IgD-negative memory B cell (primary cell): ENCODE measurements around the gene FGF8. TPM values are rescaled to one million over a fixed set of nuclear protein-coding genes. Genes with fewer than 3 reads are reported as not detected.
"Not testable (repeated sequence)": the region's sequence is repeated elsewhere in the genome, so short reads cannot be mapped to it uniquely, and the experiment has no call there.

ENCODE experiments used
- H3K27ac Mint-ChIP-seq, 3 donors: one replicate each; pipeline ENCODE4 v1.8.0; 2020 to 2022; ENCODE audit warnings: mild to moderate bottlenecking in 3 of 3, mixed read lengths in 3 of 3, moderate library complexity in 1 of 3
- H3K27me3 Mint-ChIP-seq: one replicate; pipeline ENCODE4 v1.8.0; 2021; ENCODE audit warnings: mixed read lengths
- H3K36me3 Mint-ChIP-seq: one replicate; pipeline ENCODE4 v1.8.0; 2020; ENCODE audit warnings: mild to moderate bottlenecking, mixed read lengths
- H3K4me1 Mint-ChIP-seq, 3 donors: one replicate each; pipeline ENCODE4 v1.8.0; 2020 to 2022; ENCODE audit warnings: mixed read lengths in 3 of 3, mild to moderate bottlenecking in 1 of 3
- H3K4me3 Mint-ChIP-seq, 4 donors: one replicate each; pipeline ENCODE4 v1.8.0; 2020 to 2022; ENCODE audit warnings: mild to moderate bottlenecking in 4 of 4, mixed read lengths in 4 of 4, moderate library complexity in 3 of 4
- H3K9me3 Mint-ChIP-seq, 3 donors: one replicate each; pipeline ENCODE4 v1.8.0; 2020 to 2021; ENCODE audit warnings: mixed read lengths in 3 of 3, mild to moderate bottlenecking in 1 of 3
- polyA plus RNA-seq: library from polyadenylated mRNA; unstranded; fragments of 300-500 nt; fragmentation: Illumina TruSeq; gene quantifications from one replicate; pipeline ENCODE4 v1.2.3, GENCODE V29; 2021

The FGF8 gene
- polyA plus RNA-seq, 1 donor from 2014 or later, result not detected

GRCh38 chr10:101793526-101793925, 17.6 kb upstream of the FGF8 start:
- H3K36me3 Mint-ChIP-seq, result no peaks in the 10 kb centered on the region
- peak overlapping the region in 1 of 3 donors; percentile 34 for H3K27ac Mint-ChIP-seq
- no peaks in the 10 kb centered on the region for H3K27me3 Mint-ChIP-seq
- no peaks in the 10 kb centered on the region for H3K9me3 Mint-ChIP-seq
- H3K4me3 Mint-ChIP-seq, result no peak overlapping the region
- peaks cover 0 to 1% (median 0%) of the 10 kb centered on the region in 3 donors for H3K4me1 Mint-ChIP-seq

- peak overlapping the region in 1 of 3 donors; percentile 27 for H3K27ac Mint-ChIP-seq
- no peaks in the 10 kb centered on the region for H3K9me3 Mint-ChIP-seq
- H3K4me3 Mint-ChIP-seq, result no peak overlapping the region
- no peaks in the 10 kb centered on the region for H3K27me3 Mint-ChIP-seq
- peaks cover 5 to 11% (median 8%) of the 10 kb centered on the region in 3 donors for H3K4me1 Mint-ChIP-seq
- no peaks in the 10 kb centered on the region for H3K36me3 Mint-ChIP-seq
These were observed 13.8 kb upstream of the FGF8 start for GRCh38 chr10:101789686-101790085.

GRCh38 chr10:101789231-101789630, 13.3 kb upstream of the FGF8 start:
- not testable (repeated sequence) for H3K4me3 Mint-ChIP-seq, H3K27me3 Mint-ChIP-seq, H3K9me3 Mint-ChIP-seq, H3K36me3 Mint-ChIP-seq
- Mint-ChIP-seq H3K4me1 (peaks cover 6 to 15% (median 13%) of the 10 kb centered on the region in 3 donors), H3K27ac (peak overlapping the region in 1 of 3 donors; percentile 27)

GRCh38 chr10:101785801-101786200, 9.9 kb upstream of the FGF8 start:
- Mint-ChIP-seq H3K4me3 (no peak overlapping the region), H3K27ac (peak overlapping the region in 1 of 3 donors; percentile 41), H3K36me3 (no peaks in the 10 kb centered on the region), H3K9me3 (no peaks in the 10 kb centered on the region), H3K4me1 (peaks cover 22 to 34% (median 34%) of the 10 kb centered on the region in 3 donors), H3K27me3 (no peaks in the 10 kb centered on the region)

GRCh38 chr10:101784558-101784957, 8.6 kb upstream of the FGF8 start:
- peak overlapping the region in 1 of 4 donors; percentile 100 for H3K4me3 Mint-ChIP-seq
- H3K27ac Mint-ChIP-seq, result peak overlapping the region in 2 of 3 donors; percentile 59 to 99
- H3K36me3 Mint-ChIP-seq, result no peaks in the 10 kb centered on the region
- no peaks in the 10 kb centered on the region for H3K27me3 Mint-ChIP-seq
- H3K9me3 Mint-ChIP-seq, result no peaks in the 10 kb centered on the region
- peaks cover 22 to 38% (median 37%) of the 10 kb centered on the region in 3 donors for H3K4me1 Mint-ChIP-seq

GRCh38 chr10:101783736-101784118, 7.8 kb upstream of the FGF8 start:
- peak overlapping the region; percentile 91 to 99 (median 93) for H3K27ac Mint-ChIP-seq
- H3K4me1 Mint-ChIP-seq, result peaks cover 27 to 45% (median 42%) of the 10 kb centered on the region in 3 donors
- H3K4me3 Mint-ChIP-seq, result peak overlapping the region in 3 of 4 donors; percentile 98 to 100 (median 100)

GRCh38 chr10:101782811-101783735, 7.2 kb upstream of the FGF8 start, which contains the start of gene NPM3:
NPM3 (minus strand) TSS chr10:101783446; CDS start chr10:101783390, 56 bp downstream.
- peaks cover 9% of the 10 kb centered on the region for H3K27me3 Mint-ChIP-seq
- no peaks in the 10 kb centered on the region for H3K36me3 Mint-ChIP-seq
- peaks cover 27 to 46% (median 44%) of the 10 kb centered on the region in 3 donors for H3K4me1 Mint-ChIP-seq
- peak within 1 kb of the TSS; percentile 91 to 99 (median 93) for H3K27ac Mint-ChIP-seq
- H3K4me3 Mint-ChIP-seq, result peak within 1 kb of the TSS; percentile 96 to 100 (median 99)
- H3K9me3 Mint-ChIP-seq, result no peaks in the 10 kb centered on the region

More at GRCh38 chr10:101783736-101784118, 7.8 kb upstream of the FGF8 start:
- Mint-ChIP-seq H3K9me3 (no peaks in the 10 kb centered on the region), H3K36me3 (no peaks in the 10 kb centered on the region), H3K27me3 (peaks cover 5% of the 10 kb centered on the region)

- Mint-ChIP-seq H3K27ac (no peak overlapping the region), H3K4me1 (peaks cover 27 to 50% (median 41%) of the 10 kb centered on the region in 3 donors), H3K4me3 (peak overlapping the region; percentile 96 to 100 (median 99)), H3K9me3 (no peaks in the 10 kb centered on the region), H3K27me3 (peaks cover 17% of the 10 kb centered on the region), H3K36me3 (no peaks in the 10 kb centered on the region)
These were observed 6.3 kb upstream of the FGF8 start for GRCh38 chr10:101781984-101782810.

- no peaks in the 10 kb centered on the region for H3K9me3 Mint-ChIP-seq
- peak overlapping the region; percentile 57 to 91 (median 84) for H3K4me3 Mint-ChIP-seq
- no peak overlapping the region for H3K27ac Mint-ChIP-seq
- H3K4me1 Mint-ChIP-seq, result peaks cover 29 to 51% (median 41%) of the 10 kb centered on the region in 3 donors
- H3K36me3 Mint-ChIP-seq, result no peaks in the 10 kb centered on the region
- H3K27me3 Mint-ChIP-seq, result peaks cover 20% of the 10 kb centered on the region
These were observed 5.7 kb upstream of the FGF8 start for GRCh38 chr10:101781655-101781983.

GRCh38 chr10:101780818-101781654, 5.1 kb upstream of the FGF8 start:
- Mint-ChIP-seq H3K4me1 (peaks cover 29 to 50% (median 41%) of the 10 kb centered on the region in 3 donors), H3K4me3 (peak overlapping the region in 3 of 4 donors; percentile 25 to 91 (median 53)), H3K9me3 (no peaks in the 10 kb centered on the region), H3K36me3 (no peaks in the 10 kb centered on the region), H3K27ac (peak overlapping the region in 1 of 3 donors; percentile 72), H3K27me3 (peaks cover 20% of the 10 kb centered on the region)

GRCh38 chr10:101780187-101780817, 4.4 kb upstream of the FGF8 start:
- peak overlapping the region; percentile 84 to 97 (median 92) for H3K4me3 Mint-ChIP-seq
- peak overlapping the region; percentile 35 to 88 (median 72) for H3K27ac Mint-ChIP-seq
- H3K9me3 Mint-ChIP-seq, result no peaks in the 10 kb centered on the region
- H3K36me3 Mint-ChIP-seq, result no peaks in the 10 kb centered on the region
- peaks cover 29 to 46% (median 41%) of the 10 kb centered on the region in 3 donors for H3K4me1 Mint-ChIP-seq
- H3K27me3 Mint-ChIP-seq, result peaks cover 20% of the 10 kb centered on the region

GRCh38 chr10:101779544-101780186, 3.8 kb upstream of the FGF8 start:
- Mint-ChIP-seq H3K36me3 (no peaks in the 10 kb centered on the region), H3K27ac (peak overlapping the region; percentile 35 to 88 (median 72))

GRCh38 chr10:101778781-101779543, 3.0 kb upstream of the FGF8 start:
- peaks cover 31% of the 10 kb centered on the region for H3K27me3 Mint-ChIP-seq
- H3K4me1 Mint-ChIP-seq, result peaks cover 26 to 39% (median 37%) of the 10 kb centered on the region in 3 donors
- H3K9me3 Mint-ChIP-seq, result no peaks in the 10 kb centered on the region
- no peaks in the 10 kb centered on the region for H3K36me3 Mint-ChIP-seq
- H3K4me3 Mint-ChIP-seq, result peak overlapping the region; percentile 84 to 97 (median 92)
- H3K27ac Mint-ChIP-seq, result peak overlapping the region; percentile 35 to 72 (median 69)

More at GRCh38 chr10:101779544-101780186, 3.8 kb upstream of the FGF8 start:
- H3K4me1 Mint-ChIP-seq, result peaks cover 26 to 43% (median 39%) of the 10 kb centered on the region in 3 donors
- peaks cover 24% of the 10 kb centered on the region for H3K27me3 Mint-ChIP-seq
- H3K9me3 Mint-ChIP-seq, result no peaks in the 10 kb centered on the region
- peak overlapping the region; percentile 84 to 97 (median 92) for H3K4me3 Mint-ChIP-seq
